Neural progenitor cell (in vitro differentiated cells): ENCODE measurements around the gene CEP164. TPM values are rescaled to one million over a fixed set of nuclear protein-coding genes. Genes with fewer than 3 reads are reported as not detected.

Experiments
- DNase-seq: peaks from one replicate; pipeline ENCODE4 v3.0.0-alpha.2; 2016; ENCODE audit warnings: low spot score
- H2AFZ ChIP-seq: fragments of 200-600 bp; sonication (generic); replicated peaks from 2 replicates; pipeline ENCODE4 v1.6.1; 2016; ENCODE audit warnings: antibody characterized with exemption
- H3F3A ChIP-seq: fragments of 200-600 bp; sonication (generic); 2 replicates; pipeline ENCODE4 v1.6.1; 2016; ENCODE audit warnings: antibody characterized with exemption, low read depth
- H3K27ac ChIP-seq: fragments of 200-600 bp; sonication (generic); 2 replicates; pipeline ENCODE4 v1.5.1; 2016; ENCODE audit warnings: mild to moderate bottlenecking
- H3K27me3 ChIP-seq: fragments of 200-600 bp; sonication (generic); 2 replicates; pipeline ENCODE4 v1.6.1; 2016; ENCODE audit warnings: mild to moderate bottlenecking, moderate library complexity
- H3K36me3 ChIP-seq: fragments of 200-600 bp; sonication (generic); 2 replicates; pipeline ENCODE4 v1.5.1; 2016
- H3K4me1 ChIP-seq: fragments of 200-600 bp; sonication (generic); 2 replicates; pipeline ENCODE4 v1.6.1; 2016; ENCODE audit warnings: mixed run types
- H3K4me2 ChIP-seq: fragments of 200-600 bp; sonication (generic); 2 replicates; pipeline ENCODE4 v1.6.1; 2016
- H3K4me3 ChIP-seq: fragments of 200-600 bp; sonication (generic); 2 replicates; pipeline ENCODE4 v1.5.1; 2016
- H3K79me2 ChIP-seq: fragments of 200-600 bp; sonication (generic); 2 replicates; pipeline ENCODE4 v1.6.1; 2016; ENCODE audit warnings: low read depth
- H3K9ac ChIP-seq: fragments of 200-600 bp; sonication (generic); 2 replicates; pipeline ENCODE4 v1.6.1; 2016
- H3K9me3 ChIP-seq: fragments of 200-600 bp; sonication (generic); 2 replicates; pipeline ENCODE4 v1.5.1; 2016; ENCODE audit warnings: low read depth
- H4K20me1 ChIP-seq: fragments of 200-600 bp; sonication (generic); 2 replicates; pipeline ENCODE4 v1.6.1; 2016; ENCODE audit warnings: low read depth
- H3K27ac Mint-ChIP-seq: 3 replicates; pipeline ENCODE4 v1.8.0; 2021; ENCODE audit warnings: mixed read lengths
- H3K27me3 Mint-ChIP-seq: 2 replicates; pipeline ENCODE4 v1.8.0; 2022; ENCODE audit warnings: low read depth, mild to moderate bottlenecking, inconsistent platforms, moderate library complexity, mixed read lengths; ENCODE audit not compliant: insufficient read depth
- H3K36me3 Mint-ChIP-seq: 3 replicates; pipeline ENCODE4 v1.8.0; 2021; ENCODE audit warnings: mixed read lengths
- H3K4me1 Mint-ChIP-seq: 3 replicates; pipeline ENCODE4 v1.8.0; 2021; ENCODE audit warnings: mixed read lengths
- H3K4me3 Mint-ChIP-seq: 3 replicates; pipeline ENCODE4 v1.8.0; 2021; ENCODE audit warnings: mild to moderate bottlenecking, moderate library complexity, mixed read lengths
- H3K9me3 Mint-ChIP-seq: 3 replicates; pipeline ENCODE4 v1.8.0; 2020; ENCODE audit warnings: mixed read lengths
- EZH2 ChIP-seq: fragments of 200-600 bp; sonication (generic); IDR thresholded peaks from 2 replicates; pipeline ENCODE4 v1.6.1; 2017; ENCODE audit warnings: antibody characterized with exemption, mild to moderate bottlenecking, moderate library complexity
- EZH2phosphoT487 ChIP-seq: fragments of 200-600 bp; sonication (generic); IDR thresholded peaks from 2 replicates; pipeline ENCODE4 v1.6.1; 2017; ENCODE audit warnings: antibody characterized with exemption
- total RNA-seq: library from RNA; depleted of rRNA; stranded (reverse); fragments of >200 nt; gene quantifications from 2 replicates; pipeline ENCODE4 v1.2.3, GENCODE V29; 2015; ENCODE audit warnings: low replicate concordance
- TF ChIP-seq, protein P1 (sequence below): fragments of 200-600 bp; sonication (generic); IDR thresholded peaks from 2 replicates; pipeline ENCODE4 v1.5.1; 2017; ENCODE audit warnings: antibody characterized with exemption, mild to moderate bottlenecking

The CEP164 gene
- total RNA-seq, 1 donor from 2014 or later: 24.2 TPM

DNA sequence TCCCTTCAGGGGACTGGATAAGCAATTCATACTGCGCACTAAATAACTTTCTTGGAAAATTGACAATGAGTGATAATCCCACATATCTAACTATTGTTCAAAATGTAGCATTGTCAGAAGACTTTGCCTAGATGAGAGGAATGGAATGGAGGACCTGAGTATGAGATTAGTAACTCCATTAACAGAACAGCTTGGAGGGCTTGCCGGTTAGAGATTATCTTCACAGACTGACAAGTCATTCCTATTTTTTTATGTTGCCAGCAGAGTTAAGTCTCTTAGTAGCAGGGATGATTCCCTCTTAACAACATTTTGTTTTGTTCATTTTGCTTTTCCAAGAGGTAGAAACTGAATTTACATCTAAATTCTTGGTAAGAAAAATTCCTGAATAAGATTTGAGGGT, 43.6 kb upstream of the CEP164 start:
- Histone ChIP-seq H3K4me1 (no peaks in the 10 kb centered on the region), H3K9ac (no peak overlapping the region), H3K9me3 (no peaks in the 10 kb centered on the region), H3K27me3 (no peaks in the 10 kb centered on the region), H3K4me3 (no peak overlapping the region), H4K20me1 (no peaks in the 10 kb centered on the region), H3F3A (no peaks in the 10 kb centered on the region), H3K27ac (no peak overlapping the region), H3K79me2 (no peaks in the 10 kb centered on the region), H2AFZ (no peak overlapping the region), H3K4me2 (no peak overlapping the region), H3K36me3 (no peaks in the 10 kb centered on the region)
- Mint-ChIP-seq H3K27ac (no peak overlapping the region), H3K4me3 (no peak overlapping the region), H3K9me3 (no peaks in the 10 kb centered on the region), H3K36me3 (peaks cover 28% of the 10 kb centered on the region), H3K27me3 (no peaks in the 10 kb centered on the region), H3K4me1 (peaks cover 4% of the 10 kb centered on the region)
- TF ChIP-seq EZH2 (no peak), EZH2phosphoT487 (no peak)
- TF ChIP-seq, protein P1, sequence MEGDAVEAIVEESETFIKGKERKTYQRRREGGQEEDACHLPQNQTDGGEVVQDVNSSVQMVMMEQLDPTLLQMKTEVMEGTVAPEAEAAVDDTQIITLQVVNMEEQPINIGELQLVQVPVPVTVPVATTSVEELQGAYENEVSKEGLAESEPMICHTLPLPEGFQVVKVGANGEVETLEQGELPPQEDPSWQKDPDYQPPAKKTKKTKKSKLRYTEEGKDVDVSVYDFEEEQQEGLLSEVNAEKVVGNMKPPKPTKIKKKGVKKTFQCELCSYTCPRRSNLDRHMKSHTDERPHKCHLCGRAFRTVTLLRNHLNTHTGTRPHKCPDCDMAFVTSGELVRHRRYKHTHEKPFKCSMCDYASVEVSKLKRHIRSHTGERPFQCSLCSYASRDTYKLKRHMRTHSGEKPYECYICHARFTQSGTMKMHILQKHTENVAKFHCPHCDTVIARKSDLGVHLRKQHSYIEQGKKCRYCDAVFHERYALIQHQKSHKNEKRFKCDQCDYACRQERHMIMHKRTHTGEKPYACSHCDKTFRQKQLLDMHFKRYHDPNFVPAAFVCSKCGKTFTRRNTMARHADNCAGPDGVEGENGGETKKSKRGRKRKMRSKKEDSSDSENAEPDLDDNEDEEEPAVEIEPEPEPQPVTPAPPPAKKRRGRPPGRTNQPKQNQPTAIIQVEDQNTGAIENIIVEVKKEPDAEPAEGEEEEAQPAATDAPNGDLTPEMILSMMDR: no peak
- DNase-seq: no peak

GRCh38 chr11:117286588-117286987, 41.1 kb upstream of the CEP164 start:
- no peaks in the 10 kb centered on the region for H3K9me3 ChIP-seq
- no peaks in the 10 kb centered on the region for H3K9me3 Mint-ChIP-seq
- no peak overlapping the region for H3K4me2 ChIP-seq
- no peaks in the 10 kb centered on the region for H3F3A ChIP-seq
- no peaks in the 10 kb centered on the region for H3K36me3 ChIP-seq
- no peak overlapping the region for H3K4me3 Mint-ChIP-seq
- H4K20me1 ChIP-seq: no peaks in the 10 kb centered on the region
- no peaks in the 10 kb centered on the region for H3K4me1 ChIP-seq
- H3K27ac ChIP-seq: no peak overlapping the region
- no peaks in the 10 kb centered on the region for H3K4me1 Mint-ChIP-seq
- H3K9ac ChIP-seq: no peak overlapping the region
- H3K4me3 ChIP-seq: no peak overlapping the region
- DNase-seq: no peak
- peaks cover 37% of the 10 kb centered on the region for H3K36me3 Mint-ChIP-seq
- TF ChIP-seq EZH2phosphoT487 (no peak), EZH2 (no peak)
- TF ChIP-seq, protein P1: no peak
- no peak overlapping the region for H2AFZ ChIP-seq
- no peaks in the 10 kb centered on the region for H3K27me3 Mint-ChIP-seq
- no peaks in the 10 kb centered on the region for H3K27me3 ChIP-seq
- no peaks in the 10 kb centered on the region for H3K79me2 ChIP-seq
- H3K27ac Mint-ChIP-seq: no peak overlapping the region

DNA sequence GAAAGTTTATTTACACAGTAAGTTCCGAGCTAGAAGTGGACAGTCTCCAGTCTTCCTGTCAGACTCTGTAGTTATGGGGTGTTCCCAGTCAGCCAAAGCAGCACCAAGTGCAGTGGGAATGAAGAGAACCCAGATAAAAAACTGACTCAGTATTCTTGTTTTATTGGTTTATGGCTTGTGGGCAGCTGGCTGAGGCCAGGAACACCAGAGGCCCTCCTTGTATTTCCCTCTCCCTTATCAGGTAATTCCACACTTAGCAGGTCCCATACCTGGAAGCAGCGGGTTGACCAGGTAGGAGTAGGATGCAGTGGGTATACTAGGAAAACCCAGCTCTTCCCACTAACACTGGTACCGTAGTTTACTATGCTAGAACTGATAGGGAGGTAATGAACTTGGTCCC, 40.0 kb upstream of the CEP164 start:
- Histone ChIP-seq H3K27me3 (no peaks in the 10 kb centered on the region), H3K27ac (no peak overlapping the region), H4K20me1 (no peaks in the 10 kb centered on the region), H3K9ac (no peak overlapping the region), H3F3A (no peaks in the 10 kb centered on the region), H3K4me1 (no peaks in the 10 kb centered on the region), H3K4me3 (no peak overlapping the region), H3K36me3 (no peaks in the 10 kb centered on the region), H3K9me3 (no peaks in the 10 kb centered on the region), H3K79me2 (no peaks in the 10 kb centered on the region), H3K4me2 (no peak overlapping the region), H2AFZ (no peak overlapping the region)
- H3K4me1 Mint-ChIP-seq: no peaks in the 10 kb centered on the region
- H3K4me3 Mint-ChIP-seq: no peak overlapping the region
- no peaks in the 10 kb centered on the region for H3K9me3 Mint-ChIP-seq
- no peak overlapping the region for H3K27ac Mint-ChIP-seq
- no peak for DNase-seq
- TF ChIP-seq EZH2 (no peak), EZH2phosphoT487 (no peak)
- TF ChIP-seq, protein P1: no peak
- no peaks in the 10 kb centered on the region for H3K27me3 Mint-ChIP-seq
- H3K36me3 Mint-ChIP-seq: peaks cover 29% of the 10 kb centered on the region
